HepG2 (cell line): ENCODE measurements around the gene CD24. TPM values are rescaled to one million over a fixed set of nuclear protein-coding genes. Genes with fewer than 3 reads are reported as not detected.

ENCODE experiments used
- CBX2 ChIP-seq, 2 experiments: fragments of 200-600 bp in 1 of 2; sonication (generic); formaldehyde crosslinking in 1 of 2; IDR thresholded peaks; 2 replicates each; pipeline versions ENCODE4 v1.7.0 to v1.8.1; 2018 to 2022; ENCODE audit warnings: low read depth in 2 of 2, low read length in 1 of 2, mild to moderate bottlenecking in 1 of 2, missing genetic modification reagents in 1 of 2
- DMAP1 ChIP-seq: IDR thresholded peaks from 2 replicates; pipeline ENCODE4 v1.6.1; 2016
- FOSL2 ChIP-seq: sonication (generic); formaldehyde crosslinking; IDR thresholded peaks from 2 replicates; pipeline ENCODE4 v1.4.0; 2020; ENCODE audit warnings: missing genetic modification reagents
- KDM1A ChIP-seq: IDR thresholded peaks from 2 replicates; pipeline ENCODE4 v1.6.1; 2016; ENCODE audit warnings: missing compliant biosample characterization
- MBNL3 ChIP-seq: fragments of 250-450 bp; sonication (Bioruptor Pico); conservative IDR thresholded peaks from 2 replicates; pipeline ENCODE4 v1.8.0; 2022; ENCODE audit warnings: mild to moderate bottlenecking, inconsistent platforms
- MLX ChIP-seq: IDR thresholded peaks from 2 replicates; pipeline ENCODE4 v1.6.1; 2016
- PHF21A ChIP-seq: sonication (generic); formaldehyde crosslinking; IDR thresholded peaks from 2 replicates; pipeline ENCODE4 v1.5.0; 2020; ENCODE audit warnings: mild to moderate bottlenecking, missing genetic modification reagents
- RFXAP ChIP-seq: sonication (generic); formaldehyde crosslinking; IDR thresholded peaks from 2 replicates; pipeline ENCODE4 v1.4.0; 2020; ENCODE audit warnings: missing genetic modification reagents, borderline replicate concordance
- SALL2 ChIP-seq: sonication (generic); formaldehyde crosslinking; IDR thresholded peaks from 2 replicates; pipeline ENCODE4 v1.8.1; 2023; ENCODE audit warnings: mild to moderate bottlenecking, missing genetic modification reagents, inconsistent platforms
- ZNF274 ChIP-seq: sonication (generic); formaldehyde crosslinking; IDR thresholded peaks from 2 replicates; pipeline ENCODE4 v1.5.1; 2020; ENCODE audit warnings: mild to moderate bottlenecking, missing genetic modification reagents
- ZNF407 ChIP-seq: sonication (generic); formaldehyde crosslinking; IDR thresholded peaks from one replicate; pipeline ENCODE4 v1.5.1; 2020; ENCODE audit warnings: mild to moderate bottlenecking, missing genetic modification reagents; ENCODE audit errors: not compliant biosample characterization
- ZSCAN20 ChIP-seq: sonication (generic); formaldehyde crosslinking; IDR thresholded peaks from 2 replicates; pipeline ENCODE4 v1.4.0; 2020; ENCODE audit warnings: missing genetic modification reagents, mild to moderate bottlenecking, borderline replicate concordance
- ZXDC ChIP-seq: sonication (generic); formaldehyde crosslinking; IDR thresholded peaks from 2 replicates; pipeline ENCODE4 v1.5.0; 2020; ENCODE audit warnings: mild to moderate bottlenecking, missing genetic modification reagents
- polyA plus RNA-seq, 8 experiments: library from polyadenylated mRNA; depleted of rRNA in 3 of 8; stranded (reverse) in 7 of 8; unstranded in 1 of 8; fragments of >200 nt; fragmentation: Illumina TruSeq in 4 of 8; extraction: Trizol in 4 of 8; gene quantifications; 2 replicates each; pipeline versions ENCODE4 v1.2.1 to v1.2.3, GENCODE V29; 2011 to 2016; ENCODE audit warnings: low read depth in 4 of 8, missing spikeins in 1 of 8, mixed read lengths in 1 of 8; ENCODE audit not compliant: insufficient read depth in 1 of 8
- total RNA-seq, 5 experiments: library from RNA; depleted of rRNA; stranded (reverse); fragments of >200 nt; fragmentation: Illumina TruSeq; extraction: Trizol; gene quantifications; 2 replicates each; pipeline ENCODE4 v1.2.3, GENCODE V29; 2016; ENCODE audit warnings: low read depth in 1 of 5

The CD24 gene
- total and polyA plus RNA-seq, 2 of the 13 experiments (the other 11 are each of a cell fraction or from before 2014, with no cell fraction given), result 11.3 to 30.5 TPM

- TF ChIP-seq ZNF407 (CRISPR knock-in tag), result no peak
- TF ChIP-seq MLX (CRISPR knock-in tag), result no peak
- no peak for TF ChIP-seq ZXDC (CRISPR knock-in tag)
- peak; percentile 36; the same call in 1 of the 2 replicates for TF ChIP-seq PHF21A
- TF ChIP-seq SALL2 (CRISPR knock-in tag), result no peak
- TF ChIP-seq ZNF274 (CRISPR knock-in tag), result no peak
- TF ChIP-seq CBX2 (IDR thresholded peaks at IDR 0.05; ENCODE audit: low read depth, low read length), result no peak
- no peak for TF ChIP-seq CBX2 (CRISPR knock-in tag; IDR thresholded peaks at IDR 0.05; ENCODE audit: low read depth)
- no peak for TF ChIP-seq FOSL2 (CRISPR knock-in tag)
- no peak for TF ChIP-seq ZSCAN20 (CRISPR knock-in tag)
- no peak for TF ChIP-seq KDM1A (CRISPR knock-in tag)
- no peak for TF ChIP-seq RFXAP
- TF ChIP-seq MBNL3 (CRISPR knock-in tag), result no peak
- TF ChIP-seq DMAP1 (CRISPR knock-in tag), result no peak
These were observed 49.6 kb downstream of the CD24 start (continued) for GRCh38 chr6:106924694-106925523.
